HG03575 (cell line): ENCODE results near the gene IL6R.
"Not testable (repeated sequence)": the region's sequence is repeated elsewhere in the genome, so short reads cannot be mapped to it uniquely, and the experiment has no call there.

ENCODE experiments used
- ATAC-seq: cut with Tn5 transposase; IDR thresholded peaks from one replicate; pipeline ENCODE4 v1.9.1; 2021; ENCODE audit not compliant: unreplicated experiment, insufficient number of reproducible peaks, low FRiP score; ENCODE audit errors: extremely low read depth

IL6R gene

DNA sequence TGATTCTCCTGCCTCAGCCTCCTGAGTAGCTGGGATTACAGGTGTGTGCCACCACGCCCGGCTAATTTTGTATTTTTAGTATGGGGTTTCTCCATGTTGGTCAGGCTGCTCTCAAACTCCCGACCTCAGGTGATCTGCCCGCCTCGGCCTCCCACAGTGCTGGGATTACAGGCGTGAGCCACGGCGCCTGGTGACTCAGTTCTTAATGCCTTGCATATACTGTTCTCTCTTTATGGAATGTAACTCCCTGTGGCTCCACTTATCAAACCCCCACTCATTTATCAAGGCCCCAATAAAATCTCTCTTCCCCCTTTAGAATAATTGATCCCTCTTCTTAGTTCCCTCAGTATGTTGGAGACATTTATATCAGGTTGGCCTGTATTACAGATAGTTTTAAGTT lies 16.9 kb downstream of the IL6R start:
- ATAC-seq = not testable (repeated sequence)

DNA sequence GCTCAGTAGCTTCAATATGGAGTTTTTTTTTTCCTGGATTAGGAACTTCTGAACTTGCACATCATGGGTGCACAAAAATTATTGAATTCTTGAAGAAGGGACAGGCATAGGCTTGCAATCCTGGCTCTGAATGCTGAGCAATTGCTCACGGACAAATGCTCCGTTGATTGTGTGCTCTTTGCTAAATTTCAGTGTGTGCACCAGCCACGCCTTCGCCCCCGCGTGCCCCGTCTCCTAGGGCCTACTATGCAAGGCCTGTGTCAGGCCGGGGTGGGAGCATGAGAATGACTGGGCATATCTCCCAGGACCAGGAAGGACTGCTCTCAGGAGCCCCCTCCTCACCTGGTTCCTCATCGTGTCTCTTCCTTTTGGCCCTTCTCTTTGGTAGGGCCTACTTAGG lies 17.4 kb downstream of the IL6R start:
- no peak for ATAC-seq

DNA sequence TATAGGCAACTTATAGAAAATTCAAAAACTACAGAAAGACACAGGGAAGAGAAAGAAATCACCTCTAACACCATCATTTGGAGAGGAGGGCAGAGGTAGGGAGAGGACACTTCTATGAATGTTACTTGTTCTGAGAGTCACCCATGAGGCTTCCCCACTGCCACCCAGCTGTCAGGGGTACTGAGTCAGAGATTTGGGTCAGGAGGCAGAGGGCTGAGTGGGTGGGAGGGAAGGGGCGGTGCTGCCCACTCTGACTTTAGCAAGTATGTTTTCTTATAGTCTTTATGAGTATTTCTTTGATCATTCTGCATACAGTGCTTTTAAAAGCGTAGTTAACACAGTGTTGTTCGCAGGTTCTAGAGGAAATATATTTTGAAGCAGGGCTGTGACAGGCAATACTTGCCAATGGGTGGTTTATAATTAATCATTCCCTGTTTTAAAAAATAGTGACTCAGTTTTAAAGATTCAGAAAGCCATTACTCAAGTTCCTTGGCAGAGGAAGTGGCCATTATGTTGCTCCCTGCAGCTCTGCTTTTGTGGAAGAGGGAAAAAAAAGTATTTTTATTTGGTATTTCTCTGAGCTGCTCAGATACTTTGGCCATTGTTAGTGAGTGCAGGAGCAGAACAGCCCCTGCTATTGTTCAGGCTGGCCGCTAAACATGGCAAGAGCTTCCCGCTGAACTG lies 18.3 kb downstream of the IL6R start:
- ATAC-seq = no peak

DNA sequence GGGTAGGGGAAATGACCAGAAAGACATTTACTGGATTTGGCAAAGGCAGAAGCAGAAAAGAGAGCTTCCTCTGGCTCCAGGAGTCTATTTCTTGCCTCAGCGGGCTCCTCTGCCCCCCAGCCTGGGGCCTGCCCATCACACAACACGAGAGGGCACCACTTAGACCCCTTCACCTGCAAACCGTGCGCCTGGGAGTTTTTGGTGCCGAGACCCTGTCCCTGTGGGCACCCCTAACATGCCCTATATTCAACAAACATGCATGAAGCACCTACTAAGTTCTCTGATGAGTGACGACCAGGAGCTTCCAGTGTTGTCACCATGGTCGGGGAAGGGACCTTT lies 18.8 kb downstream of the IL6R start:
- no peak for ATAC-seq

DNA sequence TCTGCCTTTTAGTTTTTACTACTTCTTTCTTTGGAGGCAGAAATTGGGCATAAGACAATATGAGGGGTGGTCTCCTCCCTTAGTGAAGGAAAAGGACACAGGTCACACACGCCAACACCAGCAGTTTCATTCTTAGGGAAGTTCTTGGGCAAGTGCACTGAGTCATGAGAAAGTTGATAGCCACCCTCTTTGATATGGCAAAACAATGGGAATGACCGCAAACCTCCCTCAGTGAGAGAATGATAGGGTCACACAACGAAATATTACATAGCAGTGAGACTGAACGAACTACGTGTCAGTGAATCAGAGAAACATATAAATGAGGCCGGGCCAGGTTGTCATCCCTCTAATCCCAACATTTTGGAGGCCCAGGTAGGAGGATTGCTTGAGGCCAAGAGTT lies 20.0 kb downstream of the IL6R start:
- ATAC-seq = no peak

DNA sequence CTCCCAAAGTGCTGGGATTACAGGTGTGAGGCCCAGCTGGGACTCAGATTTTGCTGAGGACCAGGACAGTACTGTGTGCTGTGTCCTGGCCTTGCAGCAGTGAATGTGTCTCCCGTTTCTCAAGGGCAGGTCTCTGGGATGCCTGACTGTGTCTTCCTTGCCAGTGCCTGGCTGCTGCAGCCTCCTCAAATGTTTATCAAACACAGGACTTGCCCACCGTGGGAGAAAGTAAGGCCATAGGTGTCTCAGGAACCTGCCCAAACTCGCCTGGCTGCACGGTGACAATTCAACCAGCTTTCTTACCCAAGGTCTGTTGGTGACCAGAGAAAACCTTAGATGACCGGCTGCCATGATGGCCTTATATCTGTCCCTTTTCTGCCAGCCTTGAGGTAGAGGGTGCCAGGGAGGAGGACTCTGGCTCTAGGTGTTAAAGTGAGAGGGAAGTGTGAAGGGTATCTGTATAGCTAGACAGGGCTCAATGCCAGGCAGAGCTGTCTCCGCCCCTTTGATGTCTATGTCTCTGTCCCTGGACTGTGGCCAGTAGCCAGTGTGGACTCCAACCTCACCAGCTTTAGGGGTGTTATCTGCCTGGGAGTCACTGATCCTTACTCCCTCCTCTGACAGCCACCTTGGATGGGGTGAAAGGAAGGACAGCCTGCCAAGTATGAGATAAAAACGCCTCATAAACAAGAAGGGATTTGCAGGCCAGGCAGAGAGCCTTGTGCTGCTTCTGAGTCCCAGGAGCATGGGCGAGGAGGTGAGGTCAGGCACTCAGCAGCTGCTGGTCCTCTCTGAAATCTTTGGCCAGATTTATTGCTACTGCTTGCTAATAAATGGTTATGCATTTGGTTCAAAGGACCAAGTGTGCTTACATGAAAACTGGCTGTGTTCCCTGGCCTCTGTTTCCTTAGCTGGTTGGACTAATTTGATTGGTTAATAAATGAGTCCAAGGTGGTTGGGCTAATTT lies 22.3 kb downstream of the IL6R start:
- no peak for ATAC-seq

DNA sequence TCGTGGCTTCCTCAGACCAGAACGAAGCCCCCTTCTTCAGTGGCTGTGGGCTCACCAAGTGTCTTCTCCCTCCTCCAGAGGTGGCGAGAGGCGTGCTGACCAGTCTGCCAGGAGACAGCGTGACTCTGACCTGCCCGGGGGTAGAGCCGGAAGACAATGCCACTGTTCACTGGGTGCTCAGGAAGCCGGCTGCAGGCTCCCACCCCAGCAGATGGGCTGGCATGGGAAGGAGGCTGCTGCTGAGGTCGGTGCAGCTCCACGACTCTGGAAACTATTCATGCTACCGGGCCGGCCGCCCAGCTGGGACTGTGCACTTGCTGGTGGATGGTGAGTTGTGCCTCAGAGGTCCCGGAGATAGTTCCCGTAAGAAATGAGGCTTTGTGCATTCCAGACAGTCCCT lies 24.0 kb downstream of the IL6R start:
- ATAC-seq = no peak

DNA sequence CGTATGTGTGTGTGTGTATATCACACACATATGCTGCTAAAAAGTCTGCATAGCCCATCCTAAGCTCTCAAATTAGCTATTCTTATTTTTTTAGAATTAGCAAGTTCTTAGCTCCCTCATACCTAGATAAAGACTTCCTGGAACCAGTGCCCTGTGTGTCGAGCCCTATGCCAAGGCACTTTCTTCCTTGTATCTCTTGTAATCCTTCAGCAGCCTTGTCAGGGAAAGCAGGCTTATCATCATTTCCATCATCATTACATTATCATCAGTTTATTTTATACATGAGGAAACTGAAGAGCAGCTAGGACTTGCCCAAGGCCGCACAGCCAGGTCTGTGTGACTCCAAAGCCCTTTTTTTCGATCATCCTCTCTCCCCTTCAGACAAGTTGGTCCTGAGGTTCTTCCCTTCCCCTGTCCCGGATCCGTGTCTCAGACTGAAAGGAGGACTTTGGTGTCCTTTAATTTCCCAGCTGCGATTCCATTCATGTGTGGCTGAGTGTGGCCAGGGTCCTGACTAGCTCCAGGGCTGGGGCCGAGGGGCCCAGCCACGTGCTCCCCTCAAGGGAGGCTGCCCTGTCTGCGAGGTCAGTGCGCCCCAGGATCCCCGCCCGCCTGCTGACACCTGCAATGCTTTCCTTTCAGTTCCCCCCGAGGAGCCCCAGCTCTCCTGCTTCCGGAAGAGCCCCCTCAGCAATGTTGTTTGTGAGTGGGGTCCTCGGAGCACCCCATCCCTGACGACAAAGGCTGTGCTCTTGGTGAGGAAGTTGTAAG lies 24.9 kb downstream of the IL6R start:
- ATAC-seq = no peak

DNA sequence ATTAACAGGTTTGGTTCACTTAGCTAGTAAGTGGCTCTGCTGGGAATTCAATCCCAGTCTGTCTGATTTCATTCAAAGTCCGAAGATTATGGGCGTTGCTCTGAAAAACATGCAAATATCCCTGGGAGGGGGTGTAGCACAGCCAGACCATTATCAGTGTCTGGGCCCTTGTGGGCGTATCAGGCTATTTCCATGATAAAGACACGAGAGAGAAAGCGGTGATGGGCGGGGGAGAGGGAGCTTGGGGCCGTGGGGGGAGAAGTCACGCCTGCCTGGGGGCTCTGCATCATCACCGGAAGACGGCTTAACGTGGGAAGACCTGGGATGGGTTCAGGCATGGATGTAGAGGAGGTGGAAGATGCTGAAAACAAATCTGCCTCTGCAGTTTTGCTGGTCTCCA lies 25.8 kb downstream of the IL6R start:
- ATAC-seq = no peak

DNA sequence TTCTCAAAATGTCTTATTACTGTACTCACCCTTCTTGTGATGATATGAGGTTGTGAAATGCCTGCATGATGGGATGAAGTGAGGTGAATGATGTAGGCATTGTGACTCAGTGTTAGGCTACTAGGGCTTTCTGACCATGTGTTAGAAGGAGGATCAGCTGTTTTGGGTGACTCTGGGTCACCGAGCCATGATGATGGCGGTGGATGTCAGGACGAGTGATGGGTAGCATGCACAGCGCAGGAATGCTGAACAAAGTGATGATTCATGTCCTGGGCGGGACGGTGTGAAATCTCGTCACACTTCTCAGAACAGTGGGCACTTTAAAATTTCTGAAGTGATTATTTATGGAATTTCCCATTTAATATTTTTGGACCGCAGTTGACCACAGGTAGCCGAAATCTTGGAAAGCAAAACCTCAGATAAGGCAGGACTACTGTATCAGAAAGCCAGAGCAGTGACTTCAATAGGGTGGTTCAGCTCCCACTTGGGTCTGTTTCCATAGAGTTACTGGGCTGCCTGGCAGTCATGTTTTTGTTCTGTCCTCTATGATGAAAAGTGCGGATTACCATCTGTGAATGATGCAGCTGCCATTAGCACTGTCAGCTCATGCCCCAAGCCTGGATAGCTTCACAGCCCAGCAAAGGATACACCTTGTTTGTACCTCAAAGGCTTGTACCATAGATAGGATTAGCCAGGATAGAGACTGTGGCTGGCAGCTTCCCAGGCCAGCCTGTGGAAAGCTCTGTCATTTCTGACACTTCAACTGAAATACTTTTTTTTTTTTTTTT lies 26.6 kb downstream of the IL6R start:
- ATAC-seq = no peak

DNA sequence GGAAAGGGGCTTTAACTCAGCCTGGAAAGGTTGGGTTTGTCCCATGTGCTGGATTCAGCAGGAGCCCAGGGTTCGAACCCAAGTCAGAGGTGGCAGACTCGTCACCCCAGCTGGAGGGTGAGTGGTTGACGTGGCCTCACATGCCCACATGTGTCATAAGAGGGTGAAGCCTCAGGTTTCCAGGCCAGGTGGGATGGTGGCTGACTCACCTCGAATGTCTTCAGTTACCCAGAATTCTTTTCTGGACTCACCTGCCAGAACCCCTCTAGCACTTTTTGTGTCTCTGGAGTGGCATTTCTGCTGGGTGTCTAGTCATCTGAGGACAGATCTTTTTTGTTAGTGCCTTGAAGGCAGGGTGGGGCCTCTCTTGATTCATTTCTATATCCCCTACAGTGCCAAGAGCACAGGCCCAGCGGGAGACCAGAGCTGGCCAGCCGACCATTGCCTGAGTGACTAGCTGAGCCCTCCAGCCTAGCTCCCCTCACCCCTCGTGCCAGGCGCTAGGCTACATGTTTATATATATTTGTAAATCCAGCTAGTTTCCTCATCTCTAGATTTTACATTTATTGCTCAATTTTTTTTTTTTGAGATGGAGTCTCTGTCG lies 28.1 kb downstream of the IL6R start:
- ATAC-seq = no peak

DNA sequence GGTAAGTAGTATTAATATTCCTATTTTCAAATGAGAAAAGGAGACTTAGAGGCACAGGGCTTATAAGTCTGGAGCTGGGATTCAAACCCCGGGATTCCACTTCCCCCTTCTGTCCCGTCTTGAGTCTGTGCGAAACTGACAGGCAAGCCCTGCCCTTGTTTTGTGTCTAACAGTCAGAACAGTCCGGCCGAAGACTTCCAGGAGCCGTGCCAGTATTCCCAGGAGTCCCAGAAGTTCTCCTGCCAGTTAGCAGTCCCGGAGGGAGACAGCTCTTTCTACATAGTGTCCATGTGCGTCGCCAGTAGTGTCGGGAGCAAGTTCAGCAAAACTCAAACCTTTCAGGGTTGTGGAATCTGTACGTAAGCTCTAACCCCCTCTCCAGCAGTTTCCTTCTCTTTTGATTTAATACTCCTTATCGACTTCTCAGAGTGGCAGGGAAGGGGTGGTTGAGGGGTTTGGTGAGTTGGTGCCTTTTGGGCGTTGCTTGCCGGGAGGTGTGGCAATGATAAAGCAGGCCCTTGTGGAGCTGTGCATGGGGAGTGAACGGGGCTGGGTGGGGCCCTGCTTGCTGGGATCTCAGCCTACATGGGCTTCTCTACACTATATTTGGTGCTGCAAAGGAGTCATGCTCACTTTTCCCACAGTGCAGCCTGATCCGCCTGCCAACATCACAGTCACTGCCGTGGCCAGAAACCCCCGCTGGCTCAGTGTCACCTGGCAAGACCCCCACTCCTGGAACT lies 29.4 kb downstream of the IL6R start:
- ATAC-seq = no peak

DNA sequence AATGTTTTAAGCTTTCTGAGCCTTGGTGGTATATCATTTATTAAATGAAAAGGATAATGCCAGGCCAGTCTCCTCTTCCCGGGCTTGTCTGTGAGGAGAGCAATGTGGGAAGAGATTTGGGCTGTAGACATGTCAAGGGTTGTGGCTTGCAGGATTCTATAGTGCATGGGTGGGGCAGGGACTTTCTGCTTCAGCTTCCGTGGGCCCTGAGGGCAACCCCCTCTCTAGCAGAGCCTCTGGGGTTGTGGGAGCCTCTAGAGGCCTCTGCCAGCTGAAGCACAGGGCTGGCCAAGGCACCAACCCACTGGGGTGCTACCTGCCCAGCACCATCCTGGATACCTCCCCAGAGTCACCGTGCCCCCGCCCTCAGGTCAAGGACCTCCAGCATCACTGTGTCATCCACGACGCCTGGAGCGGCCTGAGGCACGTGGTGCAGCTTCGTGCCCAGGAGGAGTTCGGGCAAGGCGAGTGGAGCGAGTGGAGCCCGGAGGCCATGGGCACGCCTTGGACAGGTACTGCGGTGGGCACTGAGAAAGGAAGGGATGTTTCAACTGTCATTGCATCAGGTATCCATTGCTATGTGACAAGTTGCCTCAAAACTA lies 30.6 kb downstream of the IL6R start:
- ATAC-seq = no peak

DNA sequence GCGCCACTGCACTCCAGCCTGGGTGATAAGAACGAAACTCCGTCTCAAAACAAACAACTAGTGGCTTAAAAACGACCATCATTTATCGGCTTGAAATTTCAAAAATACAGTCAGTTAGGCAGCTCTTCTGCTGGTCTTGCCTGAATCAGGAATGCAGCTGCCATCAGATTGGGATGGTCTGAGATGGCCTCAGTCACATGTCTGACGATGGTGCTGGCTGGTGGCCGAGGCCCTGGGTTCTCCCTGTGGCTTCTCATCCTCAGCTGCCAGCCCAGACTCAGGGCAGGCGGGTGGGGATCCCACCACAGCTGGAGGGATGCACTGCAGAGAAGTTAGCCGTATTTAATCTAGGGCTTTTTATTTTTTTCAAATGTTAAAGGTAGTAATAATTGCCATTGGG lies 31.3 kb downstream of the IL6R start:
- ATAC-seq = no peak

DNA sequence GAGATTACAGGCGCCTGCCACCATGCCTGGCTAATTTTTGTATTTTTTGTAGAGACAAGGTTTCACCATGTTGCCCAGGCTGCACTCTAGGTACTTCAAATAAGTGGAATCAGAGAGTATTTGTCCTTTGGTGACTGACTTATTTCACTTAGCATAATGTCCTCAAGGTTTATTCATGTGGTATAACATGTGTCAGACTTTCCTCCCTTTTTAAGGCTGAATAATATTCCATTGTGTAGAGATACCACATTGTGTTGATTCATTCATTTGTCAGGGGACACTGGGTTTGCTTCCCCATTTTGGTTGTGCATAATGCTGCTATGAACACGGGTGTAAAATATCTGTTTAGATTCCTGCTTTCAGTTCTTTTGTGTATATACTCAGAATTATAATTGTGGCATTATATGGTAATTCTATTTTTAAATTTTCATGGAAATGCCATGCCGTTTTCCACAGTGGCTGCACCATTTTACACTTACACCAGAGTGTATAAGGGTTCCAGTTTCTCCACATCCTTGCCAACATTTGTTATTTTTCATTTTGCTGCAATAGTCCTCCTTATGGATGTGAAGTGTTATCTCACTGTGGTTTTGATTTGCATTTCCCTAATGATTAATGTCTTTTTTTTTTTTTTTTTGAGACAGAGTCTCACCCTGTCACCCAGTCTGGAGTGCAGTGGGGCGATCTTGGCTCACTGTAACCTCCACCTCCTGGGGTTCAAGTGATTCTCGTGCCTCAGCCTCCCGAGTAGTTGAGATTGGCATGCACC lies 35.1 kb downstream of the IL6R start:
- no peak for ATAC-seq

DNA sequence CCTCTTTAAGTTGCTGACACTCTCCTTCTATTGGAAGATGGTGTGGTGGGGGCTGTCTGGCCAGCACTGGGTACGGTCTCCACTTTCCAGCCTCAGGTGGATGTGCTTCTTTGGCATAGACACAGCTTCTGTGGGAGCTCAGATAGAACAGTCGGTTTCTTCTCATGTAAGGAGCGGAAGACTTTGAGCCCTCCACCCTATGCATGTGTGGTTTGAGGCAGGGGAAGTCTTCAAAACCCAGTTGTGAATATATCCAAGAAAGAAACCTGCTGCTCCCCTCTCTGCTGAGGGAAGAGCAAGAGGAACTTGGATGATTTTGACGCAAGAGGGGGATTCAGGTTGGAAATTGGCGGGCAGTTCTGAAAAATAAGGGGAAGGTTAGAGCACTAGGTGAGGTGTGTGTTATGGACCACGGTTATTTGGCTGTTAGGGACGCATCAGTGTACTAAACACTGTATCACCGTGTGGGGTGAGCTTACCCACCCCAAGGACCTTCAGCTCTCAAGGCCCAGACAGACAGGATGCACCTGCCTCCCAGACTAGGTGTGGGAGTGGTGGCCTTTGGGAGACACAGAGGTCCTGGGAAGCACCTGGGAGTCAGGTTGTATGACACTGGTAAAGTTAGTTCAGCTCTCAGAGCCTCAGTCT lies 36.2 kb downstream of the IL6R start:
- no peak for ATAC-seq
